ENCODE data around the gene SRPRA.

DNA sequence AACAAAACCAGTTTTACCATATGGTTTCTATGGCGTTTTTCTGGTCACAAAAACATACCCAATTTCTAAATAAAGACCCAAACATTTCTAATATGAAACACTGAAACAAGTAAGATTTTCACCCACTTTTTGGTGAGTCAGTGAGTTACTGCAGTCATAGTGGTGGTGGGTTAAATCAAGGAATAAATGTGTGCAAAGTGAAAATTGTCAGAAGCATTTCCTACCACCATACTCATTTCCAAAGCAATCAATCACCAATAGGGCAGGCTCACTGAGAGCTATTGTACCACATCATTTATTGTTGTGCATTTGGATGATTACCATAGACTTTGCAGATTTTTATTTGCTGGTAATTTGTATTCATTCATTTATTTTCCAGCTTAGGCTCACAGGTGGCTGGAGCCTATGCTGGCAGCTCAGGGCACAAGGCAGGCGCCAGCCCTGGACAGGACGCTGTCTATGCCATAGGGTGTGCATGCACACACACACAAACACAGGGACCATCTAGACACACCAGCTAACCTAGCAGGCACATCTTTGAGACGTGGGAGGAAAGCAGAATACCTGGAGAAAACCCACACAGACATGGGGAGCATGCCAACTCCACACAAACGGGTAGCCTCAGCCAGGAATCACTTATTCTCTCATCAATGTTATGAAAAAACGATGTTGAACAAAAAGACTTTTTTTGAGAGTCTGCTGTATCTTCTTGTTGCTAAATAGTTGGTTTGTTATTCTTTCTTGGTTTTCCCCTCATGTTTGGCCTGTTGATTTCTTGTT, 52.0 kb downstream of the SRPRA start:
- no peak for TF ChIP-seq EZH2 (IDR thresholded peaks at IDR 0.05; ENCODE audit: low read length)
- TF ChIP-seq, protein P1, sequence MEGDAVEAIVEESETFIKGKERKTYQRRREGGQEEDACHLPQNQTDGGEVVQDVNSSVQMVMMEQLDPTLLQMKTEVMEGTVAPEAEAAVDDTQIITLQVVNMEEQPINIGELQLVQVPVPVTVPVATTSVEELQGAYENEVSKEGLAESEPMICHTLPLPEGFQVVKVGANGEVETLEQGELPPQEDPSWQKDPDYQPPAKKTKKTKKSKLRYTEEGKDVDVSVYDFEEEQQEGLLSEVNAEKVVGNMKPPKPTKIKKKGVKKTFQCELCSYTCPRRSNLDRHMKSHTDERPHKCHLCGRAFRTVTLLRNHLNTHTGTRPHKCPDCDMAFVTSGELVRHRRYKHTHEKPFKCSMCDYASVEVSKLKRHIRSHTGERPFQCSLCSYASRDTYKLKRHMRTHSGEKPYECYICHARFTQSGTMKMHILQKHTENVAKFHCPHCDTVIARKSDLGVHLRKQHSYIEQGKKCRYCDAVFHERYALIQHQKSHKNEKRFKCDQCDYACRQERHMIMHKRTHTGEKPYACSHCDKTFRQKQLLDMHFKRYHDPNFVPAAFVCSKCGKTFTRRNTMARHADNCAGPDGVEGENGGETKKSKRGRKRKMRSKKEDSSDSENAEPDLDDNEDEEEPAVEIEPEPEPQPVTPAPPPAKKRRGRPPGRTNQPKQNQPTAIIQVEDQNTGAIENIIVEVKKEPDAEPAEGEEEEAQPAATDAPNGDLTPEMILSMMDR (optimal IDR thresholded peaks at IDR 0.05 in 1 of 3, IDR thresholded peaks at IDR 0.05 in 1 of 3, conservative IDR thresholded peaks at IDR 0.05 in 1 of 3; ENCODE audit: extremely low read depth in 1 of 3, insufficient read depth in 2 of 3, low read length in 3 of 3): no peak

All from keratinocyte (primary cell).